Panc1 (cell line): ENCODE data around the gene NEO1. TPM values are rescaled to one million over a fixed set of nuclear protein-coding genes. Genes with fewer than 3 reads are reported as not detected.

ENCODE experiments used
- ATAC-seq: fragments of 200-7000 bp; cut with Tn5 transposase; 2 replicates; pipeline ENCODE4 v1.9.1; 2020; ENCODE audit warnings: mild to moderate bottlenecking, moderate library complexity
- BruUV-seq: library from RNA; stranded (reverse); fragments of 400-500 nt; replicated peaks from 2 replicates; lab custom pipeline; 2021; lab: Mats Ljungman, UMichigan
- CTCF ChIA-PET: fragments of 300-600 bp; sonication (Branson Sonifier 250); formaldehyde crosslinking; loops from one replicate; lab custom pipeline; 2022; ENCODE audit warnings: antibody characterized with exemption; lab: Charles Lee
- POLR2A ChIA-PET: fragments of 300-600 bp; sonication (Branson Sonifier 250); formaldehyde crosslinking; loops from one replicate; lab custom pipeline; 2022; ENCODE audit warnings: antibody characterized with exemption; lab: Charles Lee
- DNase-seq: peaks from one replicate; pipeline ENCODE4 v3.0.0-alpha.2; 2010; ENCODE audit warnings: low read depth, low spot score
- H3K27ac ChIP-seq: 2 replicates; pipeline ENCODE4 v1.5.1; 2011; ENCODE audit warnings: mild to moderate bottlenecking, low read length, inconsistent platforms
- H3K27me3 ChIP-seq: fragments of 200-500 bp; sonication (Bioruptor generic); 2 replicates; pipeline ENCODE4 v1.6.0; 2014; ENCODE audit warnings: low read length, inconsistent platforms; ENCODE audit not compliant: control insufficient read depth, insufficient read depth
- H3K36me3 ChIP-seq: fragments of 200-500 bp; sonication (Bioruptor generic); 2 replicates; pipeline ENCODE4 v1.5.1; 2014; ENCODE audit warnings: inconsistent platforms, mild to moderate bottlenecking, low read length, moderate library complexity; ENCODE audit not compliant: control insufficient read depth, insufficient read depth
- H3K4me1 ChIP-seq: 2 replicates; pipeline ENCODE4 v1.5.1; 2011; ENCODE audit warnings: inconsistent platforms, mild to moderate bottlenecking, low read length, moderate library complexity; ENCODE audit not compliant: control insufficient read depth, insufficient read depth
- H3K4me3 ChIP-seq, 2 experiments: 2 replicates each; pipeline ENCODE4 v1.5.1; 2011 to 2012; ENCODE audit warnings: low read depth in 2 of 2, low read length in 2 of 2, mild to moderate bottlenecking in 2 of 2, inconsistent platforms in 1 of 2, moderate library complexity in 1 of 2
- H3K9me3 ChIP-seq: fragments of 200-500 bp; sonication (Bioruptor generic); 2 replicates; pipeline ENCODE4 v1.5.1; 2014; ENCODE audit warnings: low read depth, mild to moderate bottlenecking, inconsistent platforms, low read length, moderate library complexity; ENCODE audit not compliant: control insufficient read depth, insufficient read depth
- POLR2AphosphoS5 ChIP-seq: IDR thresholded peaks from 2 replicates; pipeline ENCODE4 v1.6.1; 2012; ENCODE audit warnings: mild to moderate bottlenecking, low read depth, low read length, moderate library complexity
- SIN3A ChIP-seq: IDR thresholded peaks from 2 replicates; pipeline ENCODE4 v1.6.1; 2012; ENCODE audit warnings: low read depth, mild to moderate bottlenecking, low read length, moderate library complexity, borderline replicate concordance; ENCODE audit not compliant: insufficient read depth
- TCF7L2 ChIP-seq: IDR thresholded peaks from 2 replicates; pipeline ENCODE4 v1.6.1; 2011; ENCODE audit warnings: mild to moderate bottlenecking, low read depth, low read length, inconsistent platforms
- in situ Hi-C: cut with HindIII; loops from 2 replicates; pipeline ENCODE4 v1.10.0; 2016; ENCODE audit warnings: low sequenced_read_pairs, low pct_unique_long_range_greater_than_20kb
- intact Hi-C: fragments of 100-400 bp; cut with micrococcal nuclease; formaldehyde crosslinking; loops from one replicate; pipeline ENCODE4 v1.10.0; 2022; ENCODE audit not compliant: unreplicated experiment
- total RNA-seq: library from RNA; stranded (reverse); gene quantifications from one replicate; pipeline ENCODE4 v1.2.1, GENCODE V29; 2021; ENCODE audit not compliant: unreplicated experiment
- TF ChIP-seq, protein P1 (sequence below), 2 experiments: IDR thresholded peaks; 2 replicates each; pipeline ENCODE4 v1.6.1; 2011 to 2012; ENCODE audit warnings: low read depth in 2 of 2, control low read depth in 1 of 2, low read length in 1 of 2, mild to moderate bottlenecking in 1 of 2, moderate library complexity in 1 of 2; ENCODE audit not compliant: insufficient read depth in 1 of 2
- TF ChIP-seq, protein P2 (sequence below): fragments of 450-650 bp; IDR thresholded peaks from 2 replicates; pipeline ENCODE4 v1.5.1; 2017; ENCODE audit warnings: mild to moderate bottlenecking

Gene NEO1
- total RNA-seq, 1 experiment from 2014 or later: 7.5 TPM

- ChIA-PET POLR2A (no interaction called here), CTCF (no interaction called here)
- Histone ChIP-seq H3K9me3 (no peaks in the 10 kb centered on the region), H3K4me1 (no peaks in the 10 kb centered on the region), H3K27me3 (no peaks in the 10 kb centered on the region; the same call in none of the 2 replicates), H3K36me3 (no peaks in the 10 kb centered on the region), H3K4me3 (no peak overlapping the region), H3K27ac (no peak overlapping the region)
- in situ Hi-C loops: no loop called here
- BruUV-seq: no TSS peak
- TF ChIP-seq, protein P1, sequence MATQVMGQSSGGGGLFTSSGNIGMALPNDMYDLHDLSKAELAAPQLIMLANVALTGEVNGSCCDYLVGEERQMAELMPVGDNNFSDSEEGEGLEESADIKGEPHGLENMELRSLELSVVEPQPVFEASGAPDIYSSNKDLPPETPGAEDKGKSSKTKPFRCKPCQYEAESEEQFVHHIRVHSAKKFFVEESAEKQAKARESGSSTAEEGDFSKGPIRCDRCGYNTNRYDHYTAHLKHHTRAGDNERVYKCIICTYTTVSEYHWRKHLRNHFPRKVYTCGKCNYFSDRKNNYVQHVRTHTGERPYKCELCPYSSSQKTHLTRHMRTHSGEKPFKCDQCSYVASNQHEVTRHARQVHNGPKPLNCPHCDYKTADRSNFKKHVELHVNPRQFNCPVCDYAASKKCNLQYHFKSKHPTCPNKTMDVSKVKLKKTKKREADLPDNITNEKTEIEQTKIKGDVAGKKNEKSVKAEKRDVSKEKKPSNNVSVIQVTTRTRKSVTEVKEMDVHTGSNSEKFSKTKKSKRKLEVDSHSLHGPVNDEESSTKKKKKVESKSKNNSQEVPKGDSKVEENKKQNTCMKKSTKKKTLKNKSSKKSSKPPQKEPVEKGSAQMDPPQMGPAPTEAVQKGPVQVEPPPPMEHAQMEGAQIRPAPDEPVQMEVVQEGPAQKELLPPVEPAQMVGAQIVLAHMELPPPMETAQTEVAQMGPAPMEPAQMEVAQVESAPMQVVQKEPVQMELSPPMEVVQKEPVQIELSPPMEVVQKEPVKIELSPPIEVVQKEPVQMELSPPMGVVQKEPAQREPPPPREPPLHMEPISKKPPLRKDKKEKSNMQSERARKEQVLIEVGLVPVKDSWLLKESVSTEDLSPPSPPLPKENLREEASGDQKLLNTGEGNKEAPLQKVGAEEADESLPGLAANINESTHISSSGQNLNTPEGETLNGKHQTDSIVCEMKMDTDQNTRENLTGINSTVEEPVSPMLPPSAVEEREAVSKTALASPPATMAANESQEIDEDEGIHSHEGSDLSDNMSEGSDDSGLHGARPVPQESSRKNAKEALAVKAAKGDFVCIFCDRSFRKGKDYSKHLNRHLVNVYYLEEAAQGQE (IDR thresholded peaks at IDR 0.05; ENCODE audit: insufficient read depth in 1 of 2, low read depth in 2 of 2, low read length in 1 of 2): no peak
- no peak for TF ChIP-seq TCF7L2
- TF ChIP-seq SIN3A: no peak
- no peak for TF ChIP-seq POLR2AphosphoS5
- intact Hi-C loops: no loop called here
- ATAC-seq (no peak), DNase-seq (no peak)
These were observed 89.1 kb downstream of the NEO1 start for GRCh38 chr15:73141216-73141900.

GRCh38 chr15:73142802-73143762, 90.8 kb downstream of the NEO1 start:
- in situ Hi-C loops: no loop called here
- H3K27me3 ChIP-seq: no peaks in the 10 kb centered on the region; the same call in none of the 2 replicates
- no peak for TF ChIP-seq POLR2AphosphoS5
- TF ChIP-seq, protein P2, sequence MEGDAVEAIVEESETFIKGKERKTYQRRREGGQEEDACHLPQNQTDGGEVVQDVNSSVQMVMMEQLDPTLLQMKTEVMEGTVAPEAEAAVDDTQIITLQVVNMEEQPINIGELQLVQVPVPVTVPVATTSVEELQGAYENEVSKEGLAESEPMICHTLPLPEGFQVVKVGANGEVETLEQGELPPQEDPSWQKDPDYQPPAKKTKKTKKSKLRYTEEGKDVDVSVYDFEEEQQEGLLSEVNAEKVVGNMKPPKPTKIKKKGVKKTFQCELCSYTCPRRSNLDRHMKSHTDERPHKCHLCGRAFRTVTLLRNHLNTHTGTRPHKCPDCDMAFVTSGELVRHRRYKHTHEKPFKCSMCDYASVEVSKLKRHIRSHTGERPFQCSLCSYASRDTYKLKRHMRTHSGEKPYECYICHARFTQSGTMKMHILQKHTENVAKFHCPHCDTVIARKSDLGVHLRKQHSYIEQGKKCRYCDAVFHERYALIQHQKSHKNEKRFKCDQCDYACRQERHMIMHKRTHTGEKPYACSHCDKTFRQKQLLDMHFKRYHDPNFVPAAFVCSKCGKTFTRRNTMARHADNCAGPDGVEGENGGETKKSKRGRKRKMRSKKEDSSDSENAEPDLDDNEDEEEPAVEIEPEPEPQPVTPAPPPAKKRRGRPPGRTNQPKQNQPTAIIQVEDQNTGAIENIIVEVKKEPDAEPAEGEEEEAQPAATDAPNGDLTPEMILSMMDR: no peak
- no peak for TF ChIP-seq SIN3A
- intact Hi-C loops: no loop called here
- BruUV-seq: no TSS peak
- no peak overlapping the region for H3K27ac ChIP-seq
- H3K4me3 ChIP-seq: no peak overlapping the region
- H3K4me1 ChIP-seq: no peaks in the 10 kb centered on the region
- ChIA-PET POLR2A (no interaction called here), CTCF (no interaction called here)
- H3K9me3 ChIP-seq: no peaks in the 10 kb centered on the region
- DNase-seq (no peak), ATAC-seq (no peak)
- H3K36me3 ChIP-seq: no peaks in the 10 kb centered on the region
